ENCODE data around the gene SAMM50. TPM values are rescaled to one million over a fixed set of nuclear protein-coding genes. Genes with fewer than 3 reads are reported as not detected.

Gene SAMM50
- polyA plus RNA-seq, 5 donors = 51.8 to 65.1 (median 61.7) TPM

DNA sequence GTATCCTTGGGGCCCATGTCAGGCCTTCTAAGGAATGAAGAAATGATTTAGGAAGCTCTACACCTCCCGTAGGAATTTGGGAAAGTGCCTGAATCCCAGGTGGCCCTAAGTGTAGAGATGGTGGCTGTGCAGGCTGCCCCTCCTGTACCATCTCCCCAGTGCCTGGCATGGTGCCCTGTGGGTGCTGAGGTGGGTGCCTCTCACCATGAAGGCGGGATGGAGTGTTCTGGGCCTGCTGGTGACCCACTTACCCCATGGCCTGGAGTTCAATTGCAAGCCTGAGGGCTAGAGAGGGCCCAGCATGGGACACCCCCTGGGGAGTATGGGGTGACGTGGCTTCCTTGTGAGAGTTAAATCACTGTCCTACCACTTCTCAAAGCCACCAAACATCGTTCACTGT is 19.8 kb downstream of the SAMM50 start:
- DNase-seq = no peak

- DNase-seq = no peak
Observed at GRCh38 chr22:43976861-43977795, 21.9 kb downstream of the SAMM50 start.

- DNase-seq = no peak
Observed at GRCh38 chr22:43978558-43978957, 23.3 kb downstream of the SAMM50 start.

DNA sequence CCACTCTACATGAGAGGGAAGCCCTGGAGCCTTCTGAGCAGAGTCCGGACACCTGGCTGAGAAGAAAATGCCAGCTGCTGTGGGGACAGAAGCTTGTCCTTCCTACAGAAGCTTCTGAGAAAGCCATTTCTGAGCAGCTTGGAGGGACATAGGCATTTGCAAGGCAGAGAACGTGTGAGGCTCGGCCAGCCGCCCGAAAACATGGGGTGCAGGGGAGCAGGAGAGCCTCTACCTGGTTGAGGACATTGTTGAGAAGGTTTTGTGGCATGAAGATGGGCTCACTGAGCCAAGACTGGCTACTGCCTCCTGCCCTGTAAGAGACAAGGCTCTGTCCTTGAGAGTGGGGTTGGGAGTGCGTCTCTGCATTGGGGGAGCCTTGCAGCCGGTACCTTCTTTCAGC is 25.3 kb downstream of the SAMM50 start:
- DNase-seq = no peak

DNA sequence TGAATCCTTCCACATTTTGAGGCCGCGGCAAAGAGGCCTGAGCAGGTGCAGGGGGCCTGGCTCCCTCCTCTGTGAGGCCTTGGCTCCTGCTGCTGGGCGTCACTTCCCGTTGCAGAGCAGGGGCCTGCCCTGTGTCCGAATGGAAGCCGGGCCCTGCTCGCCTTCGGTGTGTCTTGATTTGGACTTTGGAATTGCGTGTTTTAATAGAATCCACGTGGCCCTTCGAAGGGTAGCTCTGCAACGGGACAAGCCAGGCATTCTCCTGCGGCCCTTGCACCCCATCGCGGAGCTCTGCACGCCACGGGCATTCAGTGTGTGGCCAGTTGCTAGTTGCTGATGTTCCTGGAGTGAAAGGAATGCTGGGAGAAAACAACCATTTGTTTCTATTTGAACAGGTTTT is 25.8 kb downstream of the SAMM50 start:
- no peak for DNase-seq

DNA sequence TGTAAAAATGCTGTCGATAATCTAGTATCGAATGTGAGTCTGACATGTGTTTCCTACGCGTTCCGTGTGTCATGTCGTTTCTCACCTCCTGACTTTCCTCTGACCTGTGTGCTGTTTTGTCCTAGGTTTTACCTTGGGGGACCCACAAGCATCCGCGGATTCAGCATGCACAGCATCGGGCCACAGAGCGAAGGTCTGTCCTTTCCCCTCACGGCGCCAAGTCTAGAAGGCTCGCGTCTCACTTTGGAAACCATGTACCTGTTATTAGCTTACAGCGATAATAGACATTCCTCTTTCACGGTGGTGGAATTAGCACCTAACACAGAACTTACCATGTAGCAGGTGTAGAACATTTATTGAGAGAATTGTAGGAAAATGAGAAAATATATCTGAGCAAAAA is 28.6 kb downstream of the SAMM50 start:
- no peak for DNase-seq

GRCh38 chr22:43985532-43985931 is 30.3 kb downstream of the SAMM50 start:
- DNase-seq = no peak

- no peak for DNase-seq
Observed at GRCh38 chr22:43988116-43988820, 33.0 kb downstream of the SAMM50 start.

- no peak for DNase-seq
Observed at GRCh38 chr22:43988960-43989359, 33.7 kb downstream of the SAMM50 start.

- DNase-seq = no peak
Observed at GRCh38 chr22:43990044-43990443, 34.8 kb downstream of the SAMM50 start.

GRCh38 chr22:43991316-43992020 is 36.2 kb downstream of the SAMM50 start:
- DNase-seq = no peak

DNA sequence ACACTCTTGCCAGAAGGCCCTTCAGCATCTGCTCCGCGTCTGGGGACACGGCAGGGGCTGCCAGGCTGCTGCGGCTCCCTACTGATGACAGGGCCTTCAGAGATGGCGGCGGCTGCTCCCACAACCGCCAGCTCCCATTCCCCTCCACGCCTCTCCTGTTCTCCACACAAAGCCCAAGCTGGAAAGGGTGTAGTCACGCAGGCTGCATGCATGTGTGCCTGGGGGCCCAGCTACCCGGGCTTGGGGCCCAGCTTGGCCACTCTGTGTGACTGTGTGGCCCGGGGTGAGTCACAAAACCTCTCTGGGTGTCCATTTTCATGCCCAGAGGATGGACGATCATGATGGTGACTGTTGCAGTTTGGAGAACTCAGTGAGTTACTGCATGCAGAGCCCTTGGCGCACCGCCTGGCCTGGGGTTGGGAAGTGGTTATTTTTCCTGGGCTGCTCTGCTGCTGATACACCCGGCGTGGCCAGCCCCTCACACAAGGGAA is 37.1 kb downstream of the SAMM50 start:
- DNase-seq = no peak

DNA sequence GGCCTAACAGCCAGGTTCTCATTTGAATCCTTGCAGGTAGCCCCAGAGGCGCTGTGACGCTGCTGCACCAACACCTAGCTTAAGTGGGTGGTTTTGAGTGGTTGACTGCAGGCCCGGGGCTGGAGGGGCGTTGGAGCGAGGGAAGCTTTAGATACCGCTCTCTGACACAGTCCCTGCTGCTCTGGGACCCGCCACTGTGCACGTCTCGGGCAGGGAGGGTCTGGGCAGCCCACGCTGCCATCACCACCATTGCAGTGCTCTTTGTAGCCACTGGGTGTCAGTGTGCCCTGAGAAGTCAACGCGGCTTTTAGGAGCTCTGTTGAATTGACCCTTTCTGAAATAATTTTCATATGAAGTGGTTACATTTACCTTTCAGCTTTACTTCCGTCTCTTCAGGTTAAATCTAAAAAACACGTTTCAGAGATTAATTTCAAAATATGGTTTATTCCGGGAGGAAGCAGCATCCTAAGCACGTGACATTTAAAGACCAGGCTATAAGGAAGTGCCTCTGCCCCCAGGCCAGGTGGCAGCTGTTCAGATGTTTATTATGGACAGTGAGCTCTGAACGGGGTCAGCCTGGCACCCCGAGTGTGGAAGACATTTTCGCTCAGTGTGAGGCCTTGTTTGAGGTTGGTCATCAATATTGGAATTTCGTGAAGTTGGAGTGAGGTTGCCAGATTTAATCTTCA is 38.0 kb downstream of the SAMM50 start:
- DNase-seq = peak; percentile 35 to 55

GRCh38 chr22:43994006-43994405 is 38.8 kb downstream of the SAMM50 start:
- no peak for DNase-seq

DNA sequence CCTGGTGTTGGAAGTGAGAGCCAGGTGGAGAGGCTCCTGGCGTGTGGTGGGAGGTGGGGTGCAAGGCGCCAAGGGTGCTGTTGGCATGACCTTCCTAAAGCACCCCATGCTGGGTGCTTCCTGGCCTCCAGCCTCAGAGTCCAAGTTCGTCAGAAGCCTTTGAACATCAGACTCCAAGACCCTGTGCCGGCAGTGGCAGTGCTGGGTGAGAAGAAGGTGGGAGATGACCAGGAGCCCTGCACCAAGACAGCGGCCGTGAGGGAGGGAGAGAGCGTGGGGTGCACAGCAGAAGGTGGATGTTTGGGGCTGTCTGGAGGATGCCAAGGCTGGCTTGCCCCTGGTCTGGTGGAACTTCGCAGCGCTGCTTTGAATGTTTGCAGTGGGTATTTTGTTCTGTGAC is 39.2 kb downstream of the SAMM50 start:
- no peak for DNase-seq

DNA sequence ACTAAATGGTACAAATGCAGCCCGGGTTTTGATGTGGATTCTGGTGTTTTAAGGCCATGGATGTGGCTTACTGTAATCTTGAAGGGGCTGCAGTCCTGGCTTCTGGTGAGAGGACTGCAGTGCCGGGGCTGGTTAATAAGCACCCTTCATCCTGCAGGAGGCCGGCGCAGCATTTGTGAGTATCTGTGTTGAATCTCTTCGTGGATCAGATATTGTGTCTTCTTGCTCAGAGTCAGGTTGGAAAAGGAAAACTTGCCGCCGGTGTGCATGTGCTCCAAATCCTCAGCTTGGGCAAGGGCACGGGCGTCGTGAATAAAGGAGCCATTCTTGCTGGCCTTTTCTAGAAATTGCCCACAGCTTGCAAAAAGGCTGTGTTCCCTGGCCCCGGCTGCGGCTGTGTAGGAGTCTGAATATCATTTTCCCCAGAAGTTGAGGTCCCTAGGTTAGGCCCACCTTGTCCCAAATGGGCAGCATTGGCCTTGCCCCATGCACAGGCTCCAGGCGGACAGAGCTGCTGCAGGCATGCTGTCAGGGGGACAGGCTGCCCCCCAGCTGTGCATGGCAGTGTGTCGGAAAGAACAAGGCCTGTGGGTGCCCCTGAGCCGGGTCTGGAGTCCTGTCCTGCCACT is 39.9 kb downstream of the SAMM50 start:
- no peak for DNase-seq

DNA sequence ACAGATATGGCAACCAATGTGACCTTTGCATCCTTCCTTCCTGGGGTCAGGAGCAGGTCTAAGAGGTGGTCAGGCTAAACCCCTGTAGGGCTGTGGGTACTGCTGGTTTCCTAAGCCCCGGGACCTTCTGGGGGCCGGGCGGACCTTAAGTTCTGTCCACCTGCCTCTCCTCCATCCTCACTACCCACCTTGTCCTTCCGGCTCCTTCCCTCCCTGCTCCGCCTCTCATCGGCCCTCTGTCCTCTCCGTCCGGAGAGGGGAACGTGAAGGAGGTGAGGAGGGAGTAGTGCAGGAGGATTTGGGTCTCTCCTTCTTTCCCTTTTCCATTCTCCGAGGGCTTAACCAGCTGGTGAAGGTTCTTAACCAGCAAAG is 40.5 kb downstream of the SAMM50 start:
- no peak for DNase-seq

- DNase-seq = no peak
Observed at GRCh38 chr22:43996170-43996980, 41.1 kb downstream of the SAMM50 start.

GRCh38 chr22:43996981-43997265 is 41.7 kb downstream of the SAMM50 start:
- no peak for DNase-seq

DNA sequence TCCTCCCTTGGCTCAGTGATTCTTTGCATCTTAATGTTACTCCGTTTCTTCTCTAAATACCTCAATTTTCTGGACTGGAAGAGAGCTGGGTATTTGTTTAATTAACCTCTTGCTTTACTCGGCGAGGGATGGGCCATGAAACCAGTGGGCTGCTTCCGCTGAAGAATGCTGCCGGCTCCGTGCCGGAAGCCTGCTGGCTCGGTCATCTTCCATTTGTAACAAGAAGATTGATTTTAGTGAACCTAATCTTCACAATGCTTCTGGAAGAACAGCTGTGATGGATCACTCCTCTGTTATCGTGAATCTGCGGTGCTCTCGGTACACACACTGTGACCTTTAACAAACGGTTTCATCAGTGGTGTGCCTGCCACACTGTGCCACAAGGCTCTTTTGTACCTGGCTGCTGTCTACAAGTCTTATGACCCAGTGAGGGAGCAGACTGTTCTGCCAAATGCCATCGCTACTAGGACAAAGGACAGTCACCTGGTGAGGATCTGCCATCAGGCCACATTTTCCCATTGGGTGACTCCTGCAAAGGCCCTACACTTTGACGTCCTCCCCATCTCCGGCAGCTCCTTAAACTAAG is 43.5 kb downstream of the SAMM50 start:
- DNase-seq = no peak

Data from right lung (tissue), 5 donors.